Activated T-helper 9 cell treated with anti-CD3 and anti-CD28 coated beads, Interleukin-2, amount 50 U/mL, for 16 hours (primary cell): ENCODE data around the gene DUSP7.

Source experiments
- DNase-seq: peaks from one replicate; pipeline ENCODE4 v3.0.0-alpha.2; 2020; ENCODE audit warnings: low read depth

Gene DUSP7

DNA sequence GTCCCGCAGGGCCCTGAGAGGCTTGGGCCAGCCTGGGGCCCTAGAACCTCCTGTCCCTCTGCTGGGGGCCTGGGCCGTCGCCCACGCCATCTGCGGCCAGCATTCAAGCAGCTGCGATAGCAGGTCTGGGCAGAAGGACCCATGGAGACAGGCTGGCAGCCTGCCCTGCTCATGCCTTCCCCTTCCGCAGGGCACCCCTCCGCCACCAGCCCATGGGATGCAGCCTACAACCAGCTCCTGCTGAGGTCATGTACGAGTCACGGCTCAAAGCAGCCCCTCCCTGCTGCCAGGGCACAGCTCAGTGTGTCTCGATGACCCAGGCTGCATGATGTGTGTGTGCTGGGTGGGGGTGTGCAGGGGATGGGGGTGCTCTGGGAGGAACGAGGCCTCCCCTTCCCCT lies 27.8 kb downstream of the DUSP7 start:
- DNase-seq, result no peak

DNA sequence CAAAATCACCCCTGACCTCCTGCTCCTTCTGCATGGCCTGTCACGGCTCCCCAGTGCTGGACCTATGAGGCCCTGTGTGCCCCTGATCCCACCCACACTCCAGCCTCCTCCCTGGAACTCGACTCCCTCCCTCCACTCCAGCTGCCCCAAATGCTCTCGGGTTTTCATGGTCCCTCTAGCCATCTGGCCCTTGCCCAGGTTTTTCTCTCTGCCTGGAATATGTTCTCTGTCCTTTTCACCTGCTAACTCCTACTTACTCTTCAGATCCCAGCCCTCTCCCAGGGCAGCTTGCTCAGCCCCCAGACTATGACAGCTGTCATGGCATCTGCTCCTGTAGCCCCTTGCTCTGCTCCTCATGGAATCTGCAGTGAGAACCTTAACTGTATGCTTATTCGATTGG lies 30.3 kb downstream of the DUSP7 start:
- DNase-seq, result no peak

DNA sequence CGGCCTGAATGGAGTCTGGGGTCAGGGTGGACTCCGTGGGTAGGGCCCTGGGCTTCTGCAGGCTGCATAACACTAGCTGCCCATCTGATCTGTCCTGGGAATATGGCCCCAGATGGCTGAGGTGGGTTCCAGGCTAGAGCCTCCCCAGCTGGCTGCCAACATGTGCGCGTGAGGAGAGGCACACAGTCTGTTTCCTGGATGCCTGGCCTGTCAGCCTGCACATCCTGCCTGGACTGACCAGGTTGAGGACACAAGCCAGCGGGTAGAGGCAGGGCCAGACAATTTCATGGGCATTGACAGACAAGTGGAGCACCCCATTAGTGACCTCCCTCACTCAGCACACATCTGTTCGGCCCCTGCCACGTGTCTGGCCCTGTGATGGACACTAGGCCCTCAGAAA lies 30.9 kb downstream of the DUSP7 start:
- DNase-seq, result no peak

DNA sequence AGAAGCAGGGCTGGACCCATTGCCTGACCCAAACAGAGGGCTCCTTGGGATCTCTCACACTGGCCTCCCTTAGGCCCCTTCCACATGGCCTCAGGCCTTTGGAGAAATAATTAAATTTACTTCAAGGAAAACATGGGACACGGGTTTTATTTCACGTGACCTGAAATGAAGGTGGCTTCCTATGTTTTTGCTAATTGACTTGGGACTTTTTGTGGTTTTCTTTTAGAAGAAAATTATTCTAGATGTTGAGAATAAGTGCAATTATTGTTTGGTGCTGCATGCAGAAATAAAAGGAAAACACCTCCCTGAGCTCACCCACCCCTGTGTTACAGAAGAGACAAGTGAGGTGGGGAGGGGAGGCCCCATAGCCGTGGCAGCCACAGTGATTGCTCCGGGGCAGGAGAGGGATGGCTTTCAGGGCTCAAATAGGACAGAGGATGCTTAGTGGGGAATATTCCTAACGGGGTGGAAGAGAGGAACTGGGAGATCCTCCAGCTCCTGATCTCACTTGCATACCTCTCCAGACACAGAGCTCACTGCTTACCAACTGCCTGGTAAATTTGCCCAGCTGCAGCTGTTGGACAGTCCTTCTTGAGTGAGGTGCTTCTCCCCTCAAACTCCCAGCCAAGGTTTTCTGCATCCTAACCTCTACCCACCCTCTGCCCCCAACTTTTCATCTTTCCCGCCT lies 31.5 kb downstream of the DUSP7 start:
- DNase-seq, result no peak

DNA sequence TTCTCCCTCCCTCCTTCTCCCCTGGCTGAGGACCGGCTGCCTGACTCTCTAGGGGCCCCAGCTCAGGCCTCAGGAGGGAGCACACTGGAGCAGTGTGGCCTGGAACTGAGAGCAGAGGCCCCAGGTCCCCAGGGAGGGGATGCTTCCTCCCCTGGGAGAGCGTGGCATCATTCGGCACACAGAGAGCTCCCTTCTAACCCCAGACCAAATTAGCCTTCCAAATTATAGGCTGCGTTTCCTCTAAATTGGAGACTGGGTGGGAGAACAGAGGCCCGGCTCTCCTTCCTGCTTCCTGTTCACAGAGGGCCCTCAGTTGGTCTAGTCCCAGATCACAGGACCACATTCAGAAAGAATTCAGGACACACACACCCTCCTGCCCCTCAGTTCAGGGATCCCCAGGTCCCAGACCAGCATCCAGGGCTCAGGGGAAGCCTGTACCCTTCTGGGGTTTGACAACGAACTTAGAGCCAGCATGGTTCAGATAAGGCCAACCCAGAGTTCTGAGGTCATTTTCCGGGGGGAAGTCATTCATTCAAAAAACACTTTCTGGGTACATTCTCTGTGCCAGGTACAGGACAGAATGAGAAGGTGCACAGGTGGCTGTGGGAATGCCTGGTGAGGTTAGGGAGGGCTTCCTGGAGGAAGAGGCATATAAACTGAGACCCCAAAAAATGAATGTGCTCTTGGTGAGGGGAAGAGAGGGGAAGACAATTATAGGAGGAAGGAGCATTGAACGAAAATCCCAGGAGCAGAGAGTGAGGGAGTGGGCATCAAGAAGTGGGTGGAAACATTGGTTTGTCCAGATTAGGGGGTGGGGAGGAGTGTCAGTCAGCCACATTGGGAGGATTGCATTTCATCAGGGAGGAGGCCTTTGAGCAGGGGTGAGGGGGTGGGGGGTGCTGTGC lies 32.3 kb downstream of the DUSP7 start:
- DNase-seq, result no peak

DNA sequence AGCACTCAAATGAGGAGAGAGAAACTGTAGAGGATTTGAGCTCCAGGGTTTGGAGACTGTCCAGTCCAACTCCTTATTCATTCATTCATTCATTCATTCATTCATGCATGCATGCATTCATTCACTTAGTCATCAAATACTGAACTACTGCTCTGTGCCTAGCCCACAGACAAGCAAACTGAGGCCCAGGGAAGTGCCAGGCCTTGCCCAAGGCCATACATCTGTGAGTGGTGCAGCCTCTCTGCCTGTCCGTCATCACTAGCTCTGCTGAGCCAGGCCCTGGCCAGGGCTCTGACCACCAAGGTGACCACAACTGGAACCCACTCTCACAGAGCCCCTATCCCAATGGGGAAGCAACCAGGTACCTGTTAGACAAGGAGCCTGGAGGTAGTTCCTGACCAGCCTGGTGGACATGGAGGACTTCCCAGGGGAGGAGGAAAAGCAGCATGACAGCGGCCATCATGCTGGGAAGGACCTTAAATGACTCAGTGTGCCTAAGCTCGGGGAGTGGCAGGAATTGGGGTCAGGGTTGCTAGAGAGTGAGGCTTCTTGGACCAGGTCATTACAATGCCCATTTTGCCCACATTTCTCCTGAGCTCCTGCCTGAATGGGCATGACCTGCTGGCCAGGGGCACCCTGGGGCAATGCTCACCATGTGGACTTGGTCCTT lies 33.1 kb downstream of the DUSP7 start:
- no peak for DNase-seq

DNA sequence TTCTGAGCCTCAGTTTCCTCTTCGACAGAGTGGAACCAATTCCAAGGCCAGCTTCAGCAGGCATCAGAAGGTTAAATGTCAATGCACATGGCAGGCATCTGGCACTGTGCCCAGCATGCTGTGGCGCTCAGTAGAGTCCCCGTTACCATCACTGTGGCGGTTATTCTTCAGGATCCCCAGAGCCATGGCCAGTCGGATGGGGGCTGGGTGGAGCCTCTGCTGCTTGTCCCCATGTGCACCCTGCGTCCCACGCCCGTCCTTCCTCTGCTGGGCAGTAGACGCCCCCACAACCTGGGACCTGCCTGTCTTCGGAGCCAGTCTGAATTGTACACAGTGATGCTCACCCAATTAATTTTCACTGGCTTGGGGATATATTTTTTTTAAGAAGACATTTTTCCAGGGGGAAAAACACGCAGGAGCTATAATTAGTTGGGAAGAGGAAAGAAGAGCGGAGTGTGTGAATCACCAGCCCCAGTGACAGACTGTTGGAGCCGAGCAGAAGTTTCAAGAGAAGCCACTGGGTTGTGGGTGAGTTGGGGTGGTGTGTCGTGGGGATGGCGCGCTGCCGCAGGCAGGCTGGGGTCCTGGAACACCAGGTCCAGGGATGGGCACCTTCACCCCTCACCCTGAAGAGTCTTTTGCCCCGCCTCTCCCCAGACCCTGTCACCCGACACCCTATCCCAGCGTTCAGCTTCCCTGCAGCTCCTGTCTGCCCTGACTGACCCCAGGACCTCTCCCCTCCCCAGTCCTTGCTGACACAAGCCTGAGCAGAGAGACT lies 33.9 kb downstream of the DUSP7 start:
- no peak for DNase-seq

DNA sequence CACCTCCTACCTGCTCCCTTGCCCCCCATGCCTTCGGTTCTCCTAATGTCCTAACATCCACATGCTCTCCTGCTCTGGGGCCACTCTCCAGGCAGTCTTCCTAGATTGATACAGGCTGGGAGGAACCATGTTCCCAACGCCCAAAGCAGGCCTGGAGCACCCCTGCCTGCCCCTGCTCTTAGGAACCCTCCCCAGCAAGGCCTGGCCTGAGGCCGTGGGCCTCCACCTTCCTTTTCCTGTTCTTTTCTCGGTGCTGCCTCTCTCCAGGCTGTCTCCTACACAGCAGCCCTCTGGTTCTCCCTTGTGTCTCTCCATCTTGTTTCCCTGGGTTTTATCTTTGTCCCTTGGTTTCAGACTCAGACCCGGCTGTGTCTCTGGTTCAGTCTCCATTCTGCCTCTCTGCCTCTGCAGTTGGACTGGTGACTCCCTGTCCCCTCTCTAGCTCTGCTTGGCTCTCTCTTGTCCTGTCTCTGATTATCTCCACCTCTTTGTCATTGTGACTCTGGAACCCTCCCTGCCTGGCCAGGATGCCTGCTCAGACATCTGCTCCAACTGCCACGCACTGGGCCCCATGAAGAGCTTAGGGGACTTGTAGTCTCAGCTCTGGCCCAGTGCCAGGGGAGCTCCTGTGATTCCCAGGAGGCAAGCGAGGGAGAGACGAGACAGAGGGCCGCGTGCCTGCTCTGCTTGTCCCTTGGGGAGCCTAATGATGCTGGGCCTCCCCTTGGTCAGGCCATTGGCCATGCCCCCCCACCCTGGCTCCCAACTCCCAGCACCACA lies 34.7 kb downstream of the DUSP7 start:
- DNase-seq, result no peak

DNA sequence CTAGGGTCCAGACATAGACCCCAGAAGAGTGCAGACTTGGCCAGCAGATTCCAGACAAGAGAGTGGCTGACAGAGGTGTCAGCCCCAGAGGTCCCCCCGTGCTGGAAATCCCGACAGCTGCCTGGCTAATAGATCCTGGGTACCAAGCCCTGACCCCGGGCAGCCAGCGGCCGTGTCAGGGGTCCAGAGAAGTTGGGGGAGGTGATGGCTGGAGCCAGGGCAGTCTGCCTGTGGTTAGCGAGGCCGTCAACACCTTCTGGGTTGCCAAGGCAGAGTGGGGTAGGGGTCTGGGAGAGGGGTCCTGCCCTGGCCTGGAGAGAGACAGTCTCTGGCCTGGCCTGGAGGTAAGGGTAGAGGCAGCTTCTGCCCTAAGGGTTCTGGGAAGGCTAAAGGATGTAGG lies 35.6 kb downstream of the DUSP7 start:
- DNase-seq, result no peak

DNA sequence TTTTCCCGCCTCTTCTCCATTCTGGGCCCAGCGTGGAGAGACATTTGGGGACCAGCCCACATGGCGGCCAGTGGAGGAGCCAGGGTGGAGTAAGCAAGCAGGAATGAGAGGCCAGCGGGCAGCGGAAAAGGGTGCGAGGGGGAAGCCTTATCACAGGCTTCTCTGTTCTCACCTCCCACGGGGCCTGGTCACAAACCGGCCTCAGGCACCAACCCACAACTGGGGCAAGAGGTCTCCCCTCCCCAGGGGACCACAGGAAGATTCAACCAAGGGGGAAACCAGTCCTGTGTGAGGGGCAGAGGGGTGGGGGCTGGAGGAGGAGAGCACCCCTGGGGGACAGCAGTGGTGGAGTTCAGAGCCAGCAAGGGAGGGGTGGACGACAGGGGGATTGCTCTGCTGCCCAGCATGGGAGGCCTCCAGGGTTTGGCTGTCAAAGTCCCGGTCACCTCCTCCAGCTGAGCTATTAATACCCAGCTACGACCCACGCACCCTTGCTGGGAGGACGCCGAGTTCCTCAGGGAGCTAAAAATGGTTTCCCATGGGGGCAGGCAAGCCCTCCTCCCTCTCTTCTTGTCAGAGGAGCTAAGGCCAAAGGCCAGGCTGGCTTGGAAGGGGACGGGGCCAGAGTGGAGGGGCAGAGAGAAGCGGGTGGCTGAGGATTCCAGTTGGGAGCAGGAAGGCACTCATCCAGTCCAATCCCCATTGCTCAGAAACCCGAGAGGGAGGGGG lies 36.9 kb downstream of the DUSP7 start:
- DNase-seq, result no peak

DNA sequence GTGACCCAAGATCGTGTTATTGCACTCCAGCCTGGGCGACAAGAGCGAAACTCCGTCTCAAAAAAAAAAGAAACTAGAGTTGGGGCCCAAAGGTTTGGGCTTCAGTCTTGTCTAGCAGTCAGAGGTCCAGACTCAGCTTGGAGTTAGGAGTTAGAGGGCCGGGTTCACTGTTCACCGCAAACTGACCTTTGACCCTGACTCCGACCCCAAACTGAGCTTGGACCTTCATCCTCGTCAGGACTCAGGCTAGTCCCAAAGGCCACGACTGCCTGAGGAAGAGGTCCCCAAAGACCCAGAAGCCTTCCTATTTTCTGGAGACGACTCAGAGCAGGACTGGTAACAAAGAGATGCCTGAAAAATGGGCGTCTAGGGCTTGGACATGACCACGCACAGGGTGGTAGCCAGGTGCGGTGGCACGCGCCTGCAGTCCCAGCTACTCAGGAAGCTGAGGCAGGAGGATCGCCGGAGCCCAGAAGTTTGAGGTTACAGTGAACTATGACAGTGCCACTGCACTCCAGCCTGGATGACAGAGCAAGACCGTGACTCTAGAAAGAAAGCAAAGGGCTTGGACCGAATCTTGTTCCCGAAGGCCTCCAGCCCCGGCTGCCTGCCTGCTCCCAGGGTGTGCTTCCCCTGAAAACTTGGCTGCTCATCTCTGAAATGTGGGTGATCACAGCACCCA lies 37.9 kb downstream of the DUSP7 start:
- no peak for DNase-seq

DNA sequence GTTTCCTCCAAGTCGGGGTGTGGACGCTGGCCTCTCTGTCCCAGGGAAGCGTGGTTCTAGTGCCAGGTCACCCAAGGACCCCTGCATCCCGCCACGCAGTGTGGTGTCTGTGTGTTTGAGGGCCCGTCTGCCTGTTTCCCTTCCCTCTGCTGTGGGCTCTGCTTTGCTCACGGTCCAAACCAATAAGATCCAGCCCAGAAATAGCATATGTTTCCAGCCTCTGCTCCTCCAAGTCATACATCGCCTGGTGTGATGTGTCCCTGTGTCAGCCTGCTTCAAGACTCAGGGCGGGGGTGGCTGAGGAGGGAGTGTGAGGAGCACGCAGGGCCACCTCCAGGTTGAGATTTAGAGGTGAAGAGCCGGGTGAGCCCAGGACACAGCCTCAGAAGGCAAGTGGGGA lies 38.8 kb downstream of the DUSP7 start:
- DNase-seq, result no peak

DNA sequence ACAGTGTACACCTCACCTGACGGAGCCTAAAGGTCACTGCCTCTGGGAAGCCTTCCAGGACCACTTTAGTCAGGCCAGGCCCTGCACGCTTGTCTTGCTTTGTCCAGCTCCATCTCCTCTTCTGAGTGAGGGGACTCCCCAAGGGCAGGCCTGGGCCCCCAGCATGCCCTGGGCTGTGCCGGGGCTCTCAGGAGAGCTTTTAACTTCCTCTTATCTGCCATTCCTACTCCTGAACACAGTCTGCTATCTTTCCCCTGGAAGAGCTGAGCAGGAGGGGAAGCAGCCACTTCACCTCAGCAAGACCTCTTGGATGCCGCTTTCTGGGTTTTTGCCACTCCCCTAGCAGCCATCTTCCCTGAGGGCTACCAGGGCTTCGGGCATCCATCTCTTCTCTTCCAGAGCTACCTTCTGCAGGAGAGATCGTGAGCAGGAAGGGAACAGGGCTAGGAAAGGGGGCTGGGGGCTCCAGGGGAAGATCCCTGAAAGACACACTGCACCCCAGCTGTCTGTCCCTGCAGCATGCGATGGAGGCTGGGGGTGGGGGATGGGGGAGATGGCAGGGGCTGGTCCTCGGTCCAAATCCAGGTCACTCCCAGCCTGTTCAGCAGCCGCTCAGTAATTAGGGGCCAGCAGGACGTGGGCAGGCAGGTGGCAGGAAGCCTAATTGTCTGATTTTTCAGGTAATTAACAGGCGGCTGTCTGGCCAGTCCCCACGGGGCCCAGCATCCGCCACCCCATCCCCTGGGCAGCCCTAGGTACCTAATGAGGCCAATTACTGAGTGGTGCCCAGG lies 40.7 kb downstream of the DUSP7 start:
- DNase-seq, result no peak

DNA sequence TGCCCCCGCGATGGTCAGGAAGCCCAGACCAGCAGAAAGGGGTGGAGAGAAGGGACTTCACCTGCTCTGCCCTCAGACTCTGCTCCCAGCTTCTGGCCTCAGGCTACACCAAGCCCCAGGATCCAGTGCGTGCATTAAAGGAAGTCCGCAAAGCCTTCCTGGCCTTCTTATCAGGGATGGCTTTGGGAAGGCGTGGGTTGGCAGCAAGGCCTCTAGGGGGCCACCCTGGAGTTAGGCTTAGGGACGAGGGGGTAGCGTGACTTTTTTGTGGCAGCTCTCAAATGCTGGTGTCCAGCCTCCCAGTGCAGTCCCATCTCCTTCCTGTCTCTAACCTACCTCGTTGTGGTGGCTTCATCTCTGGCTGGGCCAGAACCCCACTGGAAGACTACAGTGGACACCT lies 41.8 kb downstream of the DUSP7 start:
- no peak for DNase-seq

DNA sequence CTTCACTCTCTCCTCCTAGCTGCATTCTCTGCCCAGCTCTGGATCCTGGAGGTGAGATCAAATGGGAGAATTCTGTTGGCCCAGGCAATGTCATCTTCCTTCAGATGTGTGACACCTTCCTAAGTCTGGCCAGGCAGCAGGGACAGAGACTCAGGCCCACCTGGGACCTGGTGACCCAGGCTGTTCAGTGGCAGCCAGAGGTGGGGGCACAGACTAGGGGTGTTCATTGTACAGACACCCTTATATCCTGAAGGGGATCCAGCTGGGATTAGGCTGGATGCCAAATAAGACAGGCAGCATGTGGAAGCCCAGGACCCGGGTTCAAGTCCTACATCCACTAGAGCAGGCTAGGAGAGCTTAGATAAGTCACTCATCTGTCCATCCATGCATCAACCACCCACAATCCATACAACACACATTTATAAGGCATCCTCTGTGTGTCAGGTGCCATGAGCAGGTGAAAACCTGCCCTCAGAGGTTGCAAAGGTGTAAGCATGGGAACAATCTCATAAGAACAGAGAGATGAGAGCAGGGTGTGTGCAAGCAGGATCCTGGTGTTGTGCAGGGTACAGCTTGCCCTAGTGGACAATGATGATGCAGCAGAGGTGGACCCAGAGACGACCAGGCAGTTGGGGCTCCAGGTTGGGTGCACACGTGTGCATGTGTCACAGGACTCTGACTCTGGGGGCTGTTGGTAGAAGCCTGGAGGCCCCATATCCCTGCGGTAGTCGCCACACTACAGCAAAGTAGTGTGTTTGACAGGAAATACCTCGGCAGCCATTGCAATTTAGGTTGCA lies 42.4 kb downstream of the DUSP7 start:
- DNase-seq, result no peak

DNA sequence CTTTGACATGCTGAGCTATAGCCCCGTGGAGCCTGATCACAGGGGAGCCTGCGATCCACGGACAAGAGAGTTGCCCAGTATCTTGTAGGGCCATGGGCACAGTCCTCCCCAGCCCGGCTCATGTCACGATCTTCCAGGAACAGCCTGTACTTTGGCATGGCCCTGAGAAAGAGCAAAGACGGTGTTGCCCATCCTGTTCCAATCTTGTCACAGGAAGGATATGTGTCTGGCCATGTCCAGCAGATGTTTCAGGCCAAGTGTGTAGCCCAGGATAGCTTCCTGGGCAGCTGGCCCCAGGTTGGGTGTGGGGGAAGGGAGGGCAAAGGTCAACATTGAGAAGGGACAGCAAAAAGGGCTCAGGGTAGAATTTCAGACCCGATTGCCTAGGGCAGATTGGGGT lies 43.7 kb downstream of the DUSP7 start:
- DNase-seq, result no peak

DNA sequence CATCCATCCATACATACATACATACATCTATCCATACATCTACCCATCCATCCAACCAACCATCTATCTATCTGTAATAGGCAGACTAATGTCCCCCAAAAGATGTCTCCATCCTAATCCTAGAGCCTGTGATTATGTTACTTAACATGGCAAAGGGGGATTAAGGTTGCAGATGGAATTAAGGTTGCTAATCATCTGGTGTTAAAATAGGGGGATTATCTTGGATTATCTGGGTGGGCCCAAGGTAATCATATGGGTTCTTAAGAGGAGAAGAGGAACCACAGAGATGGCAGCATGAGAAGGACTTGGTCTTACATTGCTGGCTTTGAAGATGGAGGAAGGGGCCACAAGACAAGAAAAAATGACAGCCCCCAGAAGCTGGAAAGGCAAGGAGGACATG lies 45.9 kb downstream of the DUSP7 start:
- DNase-seq, result no peak

DNA sequence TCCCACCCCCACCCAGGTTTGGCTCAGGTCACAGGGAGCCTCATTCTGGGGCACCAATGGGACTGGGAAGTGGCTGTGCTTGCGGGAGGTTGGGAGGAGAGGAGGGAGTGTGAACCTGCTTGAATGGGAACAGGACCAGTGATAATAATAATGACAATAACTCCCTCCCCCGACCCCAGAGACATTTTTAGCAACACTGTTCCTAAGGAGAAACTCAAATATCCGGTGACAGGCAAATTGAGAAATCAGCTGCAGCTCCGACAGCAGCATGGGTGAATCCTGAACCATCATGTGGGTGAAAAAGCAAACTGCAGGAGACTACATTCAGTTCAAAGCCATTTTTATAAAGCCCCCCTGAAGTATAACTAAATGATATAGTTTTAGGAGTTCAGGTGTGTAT lies 49.1 kb downstream of the DUSP7 start:
- no peak for DNase-seq

DNA sequence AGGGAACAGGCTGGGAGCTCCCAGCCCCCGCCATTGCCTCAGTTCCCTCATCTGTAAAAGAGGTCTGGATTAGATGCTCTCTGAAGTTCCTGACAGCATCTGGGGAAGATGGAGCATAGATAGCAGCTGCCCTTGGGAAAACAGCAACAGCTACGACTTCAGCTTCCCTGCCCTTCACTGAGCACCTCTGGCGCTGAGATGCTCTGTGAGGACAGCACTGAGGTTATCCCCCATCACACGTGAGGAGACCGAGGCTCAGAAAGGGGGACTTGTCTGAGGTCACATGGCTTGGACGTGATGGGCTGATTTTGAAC lies 49.6 kb downstream of the DUSP7 start:
- no peak for DNase-seq
